HG03025 (cell line): Measurements from ENCODE around the gene KRT17.
"Not testable (repeated sequence)": the region's sequence is repeated elsewhere in the genome, so short reads cannot be mapped to it uniquely, and the experiment has no call there.

Experiments used
- ATAC-seq: cut with Tn5 transposase; IDR thresholded peaks from one replicate; pipeline ENCODE4 v1.9.1; 2021; ENCODE audit warnings: mild to moderate bottlenecking, moderate library complexity; ENCODE audit not compliant: unreplicated experiment, low FRiP score

The KRT17 gene

GRCh38 chr17:41606930-41607329 is 17.4 kb downstream of the KRT17 start:
- ATAC-seq = not testable (repeated sequence)

GRCh38 chr17:41602524-41602923 is 21.9 kb downstream of the KRT17 start:
- no peak for ATAC-seq

- ATAC-seq = no peak
Measured at GRCh38 chr17:41600318-41600717, 24.1 kb downstream of the KRT17 start.

GRCh38 chr17:41599680-41600079 is 24.7 kb downstream of the KRT17 start:
- ATAC-seq = no peak

- no peak for ATAC-seq
Measured at GRCh38 chr17:41595585-41595984, 28.8 kb downstream of the KRT17 start.

GRCh38 chr17:41594363-41594915 is 29.9 kb downstream of the KRT17 start:
- no peak for ATAC-seq

GRCh38 chr17:41593306-41593981 is 30.9 kb downstream of the KRT17 start:
- ATAC-seq = no peak

GRCh38 chr17:41592601-41593305 is 31.6 kb downstream of the KRT17 start:
- ATAC-seq = no peak

- ATAC-seq = no peak
Measured at GRCh38 chr17:41589301-41589700, 35.1 kb downstream of the KRT17 start.

- no peak for ATAC-seq
Measured at GRCh38 chr17:41588126-41588810, 36.1 kb downstream of the KRT17 start.

- no peak for ATAC-seq
Measured at GRCh38 chr17:41586863-41587495, 37.4 kb downstream of the KRT17 start, which contains the start of gene KRT14. KRT14 (minus strand) TSS chr17:41586895; CDS start chr17:41586834, 61 bp downstream.

GRCh38 chr17:41585301-41586056 is 38.9 kb downstream of the KRT17 start:
- no peak for ATAC-seq

- ATAC-seq = not testable (repeated sequence)
Measured at GRCh38 chr17:41584331-41584927, 39.9 kb downstream of the KRT17 start.

GRCh38 chr17:41583137-41584127 is 40.9 kb downstream of the KRT17 start:
- no peak for ATAC-seq

- not testable (repeated sequence) for ATAC-seq
Measured at GRCh38 chr17:41582061-41582968, 42.1 kb downstream of the KRT17 start.

GRCh38 chr17:41581366-41582060 is 42.9 kb downstream of the KRT17 start:
- ATAC-seq = no peak
